HAP-1 (cell line): ENCODE data around the gene SNX30.

Experiments used
- DNase-seq, 2 experiments: peaks; one replicate each; pipeline ENCODE4 v3.0.0-alpha.2; 2016 to 2020; ENCODE audit warnings: low spot score in 2 of 2
- H3K27me3 ChIP-seq: fragments of 250-450 bp; sonication (Bioruptor Pico); 2 replicates; pipeline ENCODE4 v1.5.1; 2020; ENCODE audit warnings: low read depth, mild to moderate bottlenecking, moderate library complexity
- H3K36me3 ChIP-seq: fragments of 250-450 bp; sonication (Bioruptor Pico); replicated peaks from 2 replicates; pipeline ENCODE4 v1.5.1; 2020; ENCODE audit warnings: mild to moderate bottlenecking
- H3K4me1 ChIP-seq: fragments of 250-450 bp; sonication (Bioruptor Pico); 2 replicates; pipeline ENCODE4 v1.5.1; 2020; ENCODE audit warnings: mild to moderate bottlenecking
- H3K4me3 ChIP-seq: fragments of 250-450 bp; sonication (Bioruptor Pico); 2 replicates; pipeline ENCODE4 v1.5.1; 2020; ENCODE audit warnings: mild to moderate bottlenecking, moderate library complexity
- H3K9me3 ChIP-seq: fragments of 250-450 bp; sonication (Bioruptor Pico); 2 replicates; pipeline ENCODE4 v1.5.1; 2020; ENCODE audit warnings: mild to moderate bottlenecking, moderate library complexity
- in situ Hi-C: fragments of 300-500 bp; cut with MboI; formaldehyde crosslinking; loops from 3 replicates; pipeline ENCODE4 v1.14.3; 2020; ENCODE audit warnings: low sequenced_read_pairs, inconsistent platforms, mixed read lengths

Gene SNX30

GRCh38 chr9:112853882-112854585, 103.5 kb downstream of the SNX30 start:
- H3K4me3 ChIP-seq, result no peak overlapping the region
- H3K27me3 ChIP-seq, result no peaks in the 10 kb centered on the region
- no peaks in the 10 kb centered on the region for H3K4me1 ChIP-seq
- no peaks in the 10 kb centered on the region for H3K9me3 ChIP-seq
- DNase-seq, result no peak
- no peaks in the 10 kb centered on the region for H3K36me3 ChIP-seq
- in situ Hi-C loops, result no loop called here

- Histone ChIP-seq H3K4me1 (no peaks in the 10 kb centered on the region), H3K27me3 (no peaks in the 10 kb centered on the region), H3K36me3 (no peaks in the 10 kb centered on the region), H3K4me3 (no peak overlapping the region), H3K9me3 (no peaks in the 10 kb centered on the region)
- in situ Hi-C loops, result no loop called here
- DNase-seq, result no peak
Observed at GRCh38 chr9:112854657-112855056, 104.1 kb downstream of the SNX30 start.

GRCh38 chr9:112856200-112856599, 105.6 kb downstream of the SNX30 start:
- DNase-seq, result no peak
- Histone ChIP-seq H3K9me3 (no peaks in the 10 kb centered on the region), H3K36me3 (no peaks in the 10 kb centered on the region), H3K27me3 (no peaks in the 10 kb centered on the region), H3K4me3 (no peak overlapping the region), H3K4me1 (no peaks in the 10 kb centered on the region)
- in situ Hi-C loops, result no loop called here

- Histone ChIP-seq H3K36me3 (no peaks in the 10 kb centered on the region), H3K9me3 (no peaks in the 10 kb centered on the region), H3K4me3 (no peak overlapping the region), H3K27me3 (no peaks in the 10 kb centered on the region), H3K4me1 (no peaks in the 10 kb centered on the region)
- no peak for DNase-seq
- in situ Hi-C loops, result no loop called here
Observed at GRCh38 chr9:112856843-112857242, 106.3 kb downstream of the SNX30 start.

GRCh38 chr9:112858005-112858404, 107.4 kb downstream of the SNX30 start:
- Histone ChIP-seq H3K4me3 (no peak overlapping the region), H3K27me3 (no peaks in the 10 kb centered on the region), H3K4me1 (no peaks in the 10 kb centered on the region), H3K36me3 (no peaks in the 10 kb centered on the region), H3K9me3 (no peaks in the 10 kb centered on the region)
- no peak for DNase-seq
- in situ Hi-C loops, result no loop called here

- no peaks in the 10 kb centered on the region for H3K4me1 ChIP-seq
- no peak for DNase-seq
- in situ Hi-C loops, result no loop called here
Observed at GRCh38 chr9:112858625-112859147, 108.1 kb downstream of the SNX30 start.

GRCh38 chr9:112860451-112860850, 109.9 kb downstream of the SNX30 start:
- no peak overlapping the region for H3K4me3 ChIP-seq
- no peaks in the 10 kb centered on the region for H3K36me3 ChIP-seq
- no peaks in the 10 kb centered on the region for H3K9me3 ChIP-seq
- no peak for DNase-seq
- H3K4me1 ChIP-seq, result no peaks in the 10 kb centered on the region
- in situ Hi-C loops, result no loop called here
- no peaks in the 10 kb centered on the region for H3K27me3 ChIP-seq

More at GRCh38 chr9:112858625-112859147, 108.1 kb downstream of the SNX30 start:
- Histone ChIP-seq H3K4me3 (no peak overlapping the region), H3K9me3 (no peaks in the 10 kb centered on the region), H3K27me3 (no peaks in the 10 kb centered on the region), H3K36me3 (no peaks in the 10 kb centered on the region)

GRCh38 chr9:112861155-112861554, 110.6 kb downstream of the SNX30 start:
- in situ Hi-C loops, result no loop called here
- Histone ChIP-seq H3K36me3 (no peaks in the 10 kb centered on the region), H3K27me3 (no peaks in the 10 kb centered on the region), H3K9me3 (no peaks in the 10 kb centered on the region), H3K4me1 (no peaks in the 10 kb centered on the region), H3K4me3 (no peak overlapping the region)
- no peak for DNase-seq

GRCh38 chr9:112861638-112862555, 111.3 kb downstream of the SNX30 start:
- Histone ChIP-seq H3K4me3 (no peak overlapping the region), H3K36me3 (no peaks in the 10 kb centered on the region), H3K9me3 (no peaks in the 10 kb centered on the region), H3K27me3 (no peaks in the 10 kb centered on the region), H3K4me1 (no peaks in the 10 kb centered on the region)
- no peak for DNase-seq
- in situ Hi-C loops, result no loop called here

GRCh38 chr9:112863214-112863613, 112.7 kb downstream of the SNX30 start:
- DNase-seq, result no peak
- in situ Hi-C loops, result no loop called here
- H3K4me1 ChIP-seq, result no peaks in the 10 kb centered on the region
- H3K9me3 ChIP-seq, result no peaks in the 10 kb centered on the region
- no peaks in the 10 kb centered on the region for H3K27me3 ChIP-seq
- no peak overlapping the region for H3K4me3 ChIP-seq
- no peaks in the 10 kb centered on the region for H3K36me3 ChIP-seq

GRCh38 chr9:112863746-112864145, 113.2 kb downstream of the SNX30 start:
- no peak for DNase-seq
- Histone ChIP-seq H3K36me3 (no peaks in the 10 kb centered on the region), H3K4me1 (no peaks in the 10 kb centered on the region), H3K4me3 (no peak overlapping the region), H3K27me3 (no peaks in the 10 kb centered on the region), H3K9me3 (no peaks in the 10 kb centered on the region)
- in situ Hi-C loops, result no loop called here

- no peaks in the 10 kb centered on the region for H3K36me3 ChIP-seq
- H3K4me3 ChIP-seq, result no peak overlapping the region
- no peaks in the 10 kb centered on the region for H3K4me1 ChIP-seq
- no peak for DNase-seq
- no peaks in the 10 kb centered on the region for H3K9me3 ChIP-seq
- in situ Hi-C loops, result no loop called here
- no peaks in the 10 kb centered on the region for H3K27me3 ChIP-seq
Observed at GRCh38 chr9:112864403-112864802, 113.8 kb downstream of the SNX30 start.

GRCh38 chr9:112864982-112865381, 114.4 kb downstream of the SNX30 start:
- in situ Hi-C loops, result no loop called here
- no peaks in the 10 kb centered on the region for H3K27me3 ChIP-seq
- H3K36me3 ChIP-seq, result no peaks in the 10 kb centered on the region
- no peak for DNase-seq
- H3K4me3 ChIP-seq, result no peak overlapping the region
- H3K4me1 ChIP-seq, result no peaks in the 10 kb centered on the region
- H3K9me3 ChIP-seq, result no peaks in the 10 kb centered on the region

- Histone ChIP-seq H3K4me1 (no peaks in the 10 kb centered on the region), H3K4me3 (no peak overlapping the region), H3K27me3 (no peaks in the 10 kb centered on the region), H3K9me3 (no peaks in the 10 kb centered on the region), H3K36me3 (no peaks in the 10 kb centered on the region)
- in situ Hi-C loops, result no loop called here
- DNase-seq, result no peak
Observed at GRCh38 chr9:112866662-112867274, 116.2 kb downstream of the SNX30 start.
